Measurements from ENCODE around the gene CDH2.

GRCh38 chr18:28113271-28114029 is 63.5 kb downstream of the CDH2 start:
- TF ChIP-seq CTCF (conservative IDR thresholded peaks at IDR 0.05) (no peak), ZFX (IDR thresholded peaks at IDR 0.05) (no peak)
